ENCODE results near the gene C6orf15. TPM values are rescaled to one million over a fixed set of nuclear protein-coding genes. Genes with fewer than 3 reads are reported as not detected.

The C6orf15 gene
- total and polyA plus RNA-seq, 4 donors: not detected

- 93% methylated on average over 4 of the region's 4 CpGs for WGBS
- Histone ChIP-seq H3K9me3 (ENCODE audit: control insufficient read depth in 4 of 4, low read length in 3 of 4) (no peaks in the 10 kb centered on the region), H3K27me3 (ENCODE audit: control insufficient read depth in 4 of 4, insufficient read depth in 4 of 4, low read length in 3 of 4) (no peaks in the 10 kb centered on the region), H3K36me3 (ENCODE audit: control insufficient read depth in 4 of 4, insufficient read depth in 3 of 4, low read depth in 1 of 4, low read length in 3 of 4) (peaks cover 0 to 7% (median 2%) of the 10 kb centered on the region in 4 donors), H3K4me1 (ENCODE audit: control insufficient read depth in 4 of 4, insufficient read depth in 4 of 4, low read length in 3 of 4) (peaks cover 0 to 5% (median 4%) of the 10 kb centered on the region in 4 donors), H3K9ac (ENCODE audit: low read depth in 1 of 2, low read length in 2 of 2) (no peak within 1 kb of the TSS), H3K27ac (ENCODE audit: low read depth in 1 of 2, low read length in 2 of 2) (no peak within 1 kb of the TSS), H3K4me3 (ENCODE audit: low read depth in 1 of 3, low read length in 3 of 3) (no peak within 1 kb of the TSS)
- TF ChIP-seq YY1 (IDR thresholded peaks at IDR 0.05) (no peak), HNF4G (IDR thresholded peaks at IDR 0.05) (no peak)
- no peak for DNase-seq (ENCODE audit: low spot score)
Observed at GRCh38 chr6:31138982-31139381, 26.6 kb upstream of the C6orf15 start, which contains the start of gene PSORS1C2. Gene PSORS1C2 (minus strand): TSS chr6:31139066. CDS start chr6:31139026, 40 bp downstream.

GRCh38 chr6:31135710-31136109 lies 23.3 kb upstream of the C6orf15 start:
- peaks cover 0 to 5% (median 4%) of the 10 kb centered on the region in 4 donors for H3K4me1 ChIP-seq (ENCODE audit: control insufficient read depth in 4 of 4, insufficient read depth in 4 of 4, low read length in 3 of 4)
- H3K36me3 ChIP-seq (ENCODE audit: control insufficient read depth in 4 of 4, insufficient read depth in 3 of 4, low read depth in 1 of 4, low read length in 3 of 4): no peaks in the 10 kb centered on the region
- WGBS: 85% methylated on average over 10 of the region's 10 CpGs
- DNase-seq (ENCODE audit: low spot score): no peak
- TF ChIP-seq HNF4A (conservative IDR thresholded peaks at IDR 0.05): no peak
- no peak for TF ChIP-seq REST (IDR thresholded peaks at IDR 0.05)
- TF ChIP-seq ZBTB33 (IDR thresholded peaks at IDR 0.05): no peak
- TF ChIP-seq RXRA (IDR thresholded peaks at IDR 0.05): no peak
- no peak for TF ChIP-seq MAX (IDR thresholded peaks at IDR 0.05)
- TF ChIP-seq FOXA1 (IDR thresholded peaks at IDR 0.05): no peak
- TF ChIP-seq HNF4G (IDR thresholded peaks at IDR 0.05): no peak
- TF ChIP-seq FOXA2 (IDR thresholded peaks at IDR 0.05): no peak
- no peak overlapping the region for H3K9ac ChIP-seq (ENCODE audit: low read depth in 1 of 2, low read length in 2 of 2)
- H3K27me3 ChIP-seq (ENCODE audit: control insufficient read depth in 4 of 4, insufficient read depth in 4 of 4, low read length in 3 of 4): no peaks in the 10 kb centered on the region
- no peak overlapping the region for H3K27ac ChIP-seq (ENCODE audit: low read depth in 1 of 2, low read length in 2 of 2)
- H3K9me3 ChIP-seq (ENCODE audit: control insufficient read depth in 4 of 4, low read length in 3 of 4): no peaks in the 10 kb centered on the region
- no peak overlapping the region for H3K4me3 ChIP-seq (ENCODE audit: low read depth in 1 of 3, low read length in 3 of 3)

GRCh38 chr6:31132806-31133205 lies 20.4 kb upstream of the C6orf15 start:
- H3K27ac ChIP-seq (ENCODE audit: low read depth in 1 of 2, low read length in 2 of 2): no peak overlapping the region
- H3K4me3 ChIP-seq (ENCODE audit: low read depth in 1 of 3, low read length in 3 of 3): no peak overlapping the region
- no peaks in the 10 kb centered on the region for H3K36me3 ChIP-seq (ENCODE audit: control insufficient read depth in 4 of 4, insufficient read depth in 3 of 4, low read depth in 1 of 4, low read length in 3 of 4)
- H3K27me3 ChIP-seq (ENCODE audit: control insufficient read depth in 4 of 4, insufficient read depth in 4 of 4, low read length in 3 of 4): no peaks in the 10 kb centered on the region
- DNase-seq (ENCODE audit: low spot score): no peak
- H3K4me1 ChIP-seq (ENCODE audit: control insufficient read depth in 4 of 4, insufficient read depth in 4 of 4, low read length in 3 of 4): peaks cover 0 to 4% (median 3%) of the 10 kb centered on the region in 4 donors
- no peaks in the 10 kb centered on the region for H3K9me3 ChIP-seq (ENCODE audit: control insufficient read depth in 4 of 4, low read length in 3 of 4)
- H3K9ac ChIP-seq (ENCODE audit: low read depth in 1 of 2, low read length in 2 of 2): no peak overlapping the region
- WGBS: 87% methylated on average over 6 of the region's 6 CpGs
- TF ChIP-seq REST (IDR thresholded peaks at IDR 0.05): no peak
- TF ChIP-seq SP1 (IDR thresholded peaks at IDR 0.05): no peak
- TF ChIP-seq HNF4G (IDR thresholded peaks at IDR 0.05): no peak
- TF ChIP-seq RAD21 (IDR thresholded peaks at IDR 0.05): no peak
- no peak for TF ChIP-seq FOXA1 (IDR thresholded peaks at IDR 0.05)
- TF ChIP-seq YY1 (IDR thresholded peaks at IDR 0.05): no peak
- no peak for TF ChIP-seq EGR1 (IDR thresholded peaks at IDR 0.05; ENCODE audit: low read depth in 2 of 2)
- TF ChIP-seq JUND (IDR thresholded peaks at IDR 0.05): no peak
- TF ChIP-seq RXRA (IDR thresholded peaks at IDR 0.05): no peak
- TF ChIP-seq TAF1 (conservative IDR thresholded peaks at IDR 0.05): no peak
- TF ChIP-seq HNF4A (conservative IDR thresholded peaks at IDR 0.05): no peak
- TF ChIP-seq ZBTB33 (IDR thresholded peaks at IDR 0.05): no peak
- TF ChIP-seq FOXA2 (IDR thresholded peaks at IDR 0.05): no peak
